NCI-H146 (cell line): Measurements from ENCODE around the gene ASCC1.
"Not testable (repeated sequence)": the region's sequence is repeated elsewhere in the genome, so short reads cannot be mapped to it uniquely, and the experiment has no call there.

Experiments used
- DNase-seq: peaks from one replicate; lab custom pipeline; 2025; lab: John Stamatoyannopoulos, UW

Gene ASCC1

DNA sequence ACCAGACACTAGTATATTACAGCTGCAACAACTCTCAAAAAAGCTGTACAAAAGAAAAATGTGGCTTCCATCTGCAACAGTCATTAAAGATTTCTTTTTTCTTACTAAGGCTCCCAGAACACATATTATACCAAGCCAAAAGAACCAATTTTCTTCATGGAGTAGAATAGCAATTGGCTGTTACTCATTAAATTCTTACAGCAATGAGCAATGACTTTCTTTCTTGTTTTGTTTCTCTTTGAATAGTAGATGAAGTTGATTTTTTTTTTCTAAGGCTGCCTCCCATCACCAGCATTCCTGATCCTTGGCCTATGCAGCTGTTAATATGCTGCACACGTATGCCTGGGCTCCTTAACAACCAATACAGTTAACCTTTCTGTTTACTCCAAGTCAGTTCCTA, 91.1 kb downstream of the ASCC1 start:
- DNase-seq = no peak

DNA sequence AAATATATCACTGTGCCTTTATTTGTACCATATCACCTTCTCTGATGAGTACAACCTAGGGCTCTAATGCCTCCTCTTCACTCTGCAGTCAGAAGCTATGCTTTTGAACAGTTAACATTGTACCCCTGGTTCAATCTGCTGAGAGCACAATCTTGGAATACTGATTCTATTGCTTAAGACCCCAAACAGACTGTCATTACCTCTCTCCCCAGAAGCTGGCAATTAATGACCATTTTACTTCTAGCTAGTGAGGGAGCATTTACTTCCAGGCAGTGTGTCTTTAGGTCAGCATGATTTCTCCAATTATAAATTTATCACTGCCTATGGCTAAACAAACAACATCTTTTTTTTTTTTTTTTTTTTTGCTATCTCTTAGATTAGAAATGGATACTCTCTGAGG, 91.7 kb downstream of the ASCC1 start:
- no peak for DNase-seq

- DNase-seq = no peak
Measured at GRCh38 chr10:72123616-72124015, 92.5 kb downstream of the ASCC1 start.

DNA sequence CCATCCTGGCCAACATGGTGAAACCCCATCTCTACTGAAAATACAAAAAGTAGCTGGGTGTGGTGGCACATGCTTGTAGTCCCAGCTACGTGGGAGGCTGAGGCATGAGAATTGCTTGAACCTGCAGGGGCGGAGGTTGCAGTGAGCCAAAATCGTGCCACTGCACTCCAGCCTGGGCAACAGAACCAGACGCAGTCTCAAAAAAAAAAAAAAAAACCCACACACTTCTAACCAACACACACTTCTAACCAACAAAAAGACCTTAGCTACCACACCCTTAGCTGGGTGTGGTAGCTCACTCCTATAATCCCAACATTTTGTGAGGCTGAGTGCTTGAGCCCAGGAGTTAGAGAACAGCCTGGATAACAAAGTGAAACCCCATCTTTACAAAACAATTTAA, 93.9 kb downstream of the ASCC1 start:
- no peak for DNase-seq

- DNase-seq = no peak
Measured at GRCh38 chr10:72121389-72121788, 94.7 kb downstream of the ASCC1 start.

GRCh38 chr10:72116372-72116771, 99.7 kb downstream of the ASCC1 start:
- no peak for DNase-seq

GRCh38 chr10:72114706-72115450, 101.2 kb downstream of the ASCC1 start:
- no peak for DNase-seq

GRCh38 chr10:72110673-72111401, 105.2 kb downstream of the ASCC1 start:
- no peak for DNase-seq

GRCh38 chr10:72109636-72110157, 106.4 kb downstream of the ASCC1 start:
- no peak for DNase-seq

GRCh38 chr10:72108830-72109635, 107.0 kb downstream of the ASCC1 start:
- no peak for DNase-seq

DNA sequence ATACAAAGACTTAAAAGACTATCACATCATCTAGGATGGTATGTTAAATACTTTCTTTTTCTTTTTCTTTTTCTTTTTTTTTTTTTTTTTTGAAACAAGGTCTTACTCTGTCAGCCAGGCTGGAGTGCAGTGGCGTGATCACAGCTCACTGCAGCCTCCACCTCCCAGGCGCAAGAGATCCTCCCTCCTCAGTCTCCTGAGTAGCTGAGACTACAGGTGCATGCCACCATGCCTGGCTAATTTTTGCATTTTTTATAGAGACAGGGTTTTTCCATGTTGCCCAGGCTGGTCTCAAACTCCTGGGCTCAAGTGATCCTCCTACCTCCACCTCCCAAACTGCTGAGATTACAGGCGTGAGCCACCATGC, 108.1 kb downstream of the ASCC1 start:
- not testable (repeated sequence) for DNase-seq

GRCh38 chr10:72107325-72108003, 108.6 kb downstream of the ASCC1 start:
- DNase-seq = no peak

- DNase-seq = no peak
Measured at GRCh38 chr10:72106896-72107295, 109.2 kb downstream of the ASCC1 start.

- no peak for DNase-seq
Measured at GRCh38 chr10:72106154-72106849, 109.8 kb downstream of the ASCC1 start.

- DNase-seq = no peak
Measured at GRCh38 chr10:72105710-72106109, 110.4 kb downstream of the ASCC1 start.

DNA sequence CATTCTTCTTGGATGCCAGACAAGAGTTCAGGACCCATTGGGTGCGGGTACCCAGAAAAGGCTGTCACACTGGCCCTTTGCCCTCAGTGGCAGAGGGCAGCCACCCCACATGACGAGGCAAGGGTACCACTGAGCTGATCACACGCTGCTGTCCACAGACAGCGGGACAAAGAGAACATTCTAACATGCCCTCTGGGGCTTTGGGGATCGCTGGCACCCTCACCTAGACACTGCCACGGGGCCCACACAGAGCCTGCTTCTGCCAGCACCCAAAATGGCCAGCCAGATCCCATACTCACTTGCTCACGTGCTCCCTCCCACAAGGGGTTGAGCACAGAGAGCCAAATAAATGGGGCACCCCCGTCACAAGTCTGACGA, 111.0 kb downstream of the ASCC1 start:
- no peak for DNase-seq

GRCh38 chr10:72104472-72105097, 111.5 kb downstream of the ASCC1 start:
- DNase-seq = no peak

- no peak for DNase-seq
Measured at GRCh38 chr10:72099600-72099921, 116.5 kb downstream of the ASCC1 start.

DNA sequence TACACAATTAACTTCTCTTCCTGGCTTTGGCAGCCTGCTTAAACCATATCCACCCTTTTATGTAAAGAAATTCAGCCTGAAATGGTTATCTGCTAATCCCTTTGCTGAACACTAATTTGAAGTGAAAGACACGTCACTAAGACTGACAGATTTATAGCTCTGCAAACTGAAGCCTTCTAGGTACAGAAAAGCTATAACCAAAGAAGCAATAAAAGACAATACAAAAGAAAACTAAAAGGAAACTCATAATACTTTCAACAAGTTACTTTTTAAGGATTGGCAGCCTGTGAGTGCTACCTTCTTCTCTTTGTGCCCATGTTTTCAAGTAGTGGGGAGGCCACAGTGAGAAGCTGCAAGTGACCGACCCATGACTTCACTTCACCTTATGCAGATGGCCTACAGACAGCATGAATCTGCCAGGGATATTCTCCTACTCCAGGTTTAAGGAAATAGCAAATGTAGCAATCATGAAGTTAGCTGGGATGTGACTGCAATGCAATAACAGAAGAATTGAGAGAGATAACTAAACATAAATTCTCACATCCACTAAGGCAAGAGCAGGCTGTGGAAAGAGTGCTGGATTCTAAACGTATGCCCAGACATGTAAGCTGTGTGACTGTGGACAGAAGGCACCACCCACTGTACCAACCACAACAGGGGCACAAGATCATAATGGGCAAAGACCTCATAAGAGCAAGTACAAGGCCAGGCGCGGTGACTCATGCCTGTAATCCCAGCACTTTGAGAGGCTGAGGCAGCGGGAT, 117.1 kb downstream of the ASCC1 start:
- DNase-seq = no peak

GRCh38 chr10:72098301-72098835, 117.7 kb downstream of the ASCC1 start:
- DNase-seq = peak; percentile 58
